CD4-positive, alpha-beta T cell (primary cell): ENCODE measurements around the gene C11orf42. TPM values are rescaled to one million over a fixed set of nuclear protein-coding genes. Genes with fewer than 3 reads are reported as not detected.

Experiments used
- ATAC-seq: fragments of 200-7000 bp; cut with Tn5 transposase; one replicate; pipeline ENCODE4 v1.10.0; 2022; ENCODE audit warnings: mild to moderate bottlenecking; ENCODE audit not compliant: poor library complexity
- CTCF ChIA-PET: fragments of 350-600 bp; sonication (Branson Sonifier 250); formaldehyde crosslinking; loops from one replicate; lab custom pipeline; 2021; ENCODE audit warnings: antibody characterized with exemption, inconsistent platforms; lab: Charles Lee
- POLR2A ChIA-PET: fragments of 350-600 bp; sonication (Branson Sonifier 250); formaldehyde crosslinking; loops from one replicate; lab custom pipeline; 2021; ENCODE audit warnings: antibody characterized with exemption, inconsistent platforms; lab: Charles Lee
- DNase-seq, 14 experiments: peaks; one replicate each; pipeline ENCODE4 v3.0.0-alpha.2; 2013 to 2020; ENCODE audit warnings: mixed read lengths in 2 of 14
- H3K27ac ChIP-seq, 2 donors: one replicate each; pipeline versions ENCODE4 v1.5.1 to v1.7.0; 2013; ENCODE audit warnings: low read length in 2 of 2, low read depth in 1 of 2, mild to moderate bottlenecking in 1 of 2
- H3K27me3 ChIP-seq, 2 experiments: 1 replicate in 1 of 2; 2 replicates in 1 of 2; pipeline versions ENCODE4 v1.6.1 to v1.7.0; 2013; ENCODE audit warnings: low read length in 2 of 2, control low read depth in 1 of 2, mild to moderate bottlenecking in 1 of 2, moderate library complexity in 1 of 2; ENCODE audit not compliant: insufficient read depth in 2 of 2, control insufficient read depth in 1 of 2
- H3K36me3 ChIP-seq: one replicate; pipeline ENCODE4 v1.6.1; 2013; ENCODE audit warnings: low read length, control low read depth; ENCODE audit not compliant: insufficient read depth
- H3K4me1 ChIP-seq: one replicate; pipeline ENCODE4 v1.6.1; 2013; ENCODE audit warnings: low read length, control low read depth; ENCODE audit not compliant: insufficient read depth
- H3K4me3 ChIP-seq: one replicate; pipeline ENCODE4 v1.5.1; 2013; ENCODE audit warnings: mild to moderate bottlenecking, low read length, moderate library complexity
- H3K9me3 ChIP-seq, 2 experiments: 1 replicate in 1 of 2; 2 replicates in 1 of 2; pipeline versions ENCODE4 v1.6.1 to v1.7.0; 2013; ENCODE audit warnings: low read length in 2 of 2, mild to moderate bottlenecking in 2 of 2, control low read depth in 1 of 2, moderate library complexity in 1 of 2; ENCODE audit not compliant: control insufficient read depth in 1 of 2, insufficient read depth in 1 of 2
- H3K27ac Mint-ChIP-seq: one replicate; pipeline ENCODE4 v1.8.0; 2020; ENCODE audit warnings: mixed read lengths
- H3K27me3 Mint-ChIP-seq: one replicate; pipeline ENCODE4 v1.8.0; 2021; ENCODE audit warnings: mixed read lengths
- H3K36me3 Mint-ChIP-seq: one replicate; pipeline ENCODE4 v1.8.0; 2021; ENCODE audit warnings: low read depth, mixed read lengths
- H3K4me1 Mint-ChIP-seq: one replicate; pipeline ENCODE4 v1.8.0; 2021; ENCODE audit warnings: low read depth, mixed read lengths
- H3K4me3 Mint-ChIP-seq: one replicate; pipeline ENCODE4 v1.8.0; 2020; ENCODE audit warnings: mild to moderate bottlenecking, mixed read lengths
- H3K9me3 Mint-ChIP-seq: one replicate; pipeline ENCODE4 v1.8.0; 2020; ENCODE audit warnings: mixed read lengths
- CTCF ChIP-seq: fragments of 200-600 bp; IDR thresholded peaks from one replicate; pipeline ENCODE4 v1.8.0; 2022; ENCODE audit warnings: antibody characterized with exemption, mild to moderate bottlenecking
- intact Hi-C, 2 experiments: fragments of 100-400 bp; cut with DNase I in 1 of 2; cut with micrococcal nuclease in 1 of 2; formaldehyde crosslinking; loops; one replicate each; pipeline versions ENCODE4 v1.15.1 to v1.9.0; 2023 to 2025; cut with DNase I, micrococcal nuclease
- total RNA-seq, 174 experiments: library from RNA in 2 of 174; stranded (reverse) in 2 of 174; gene quantifications; one replicate each; pipeline ENCODE4 v1.2.3 and lab custom pipeline; 2021 to 2026

C11orf42 gene
- total RNA-seq, 2 experiments from 2014 or later, result not detected

GRCh38 chr11:6225896-6226295 is 20.5 kb downstream of the C11orf42 start:
- Mint-ChIP-seq H3K36me3 (peaks cover 58% of the 10 kb centered on the region), H3K9me3 (no peaks in the 10 kb centered on the region), H3K27me3 (no peaks in the 10 kb centered on the region), H3K4me1 (peaks cover 54% of the 10 kb centered on the region), H3K4me3 (no peak overlapping the region), H3K27ac (no peak overlapping the region)
- DNase-seq, result no peak
- no peak overlapping the region for H3K4me3 ChIP-seq
- ChIA-PET CTCF (interaction anchor here (2.8 kb wide), 1 partner anchor 25 kb away, joined by 8 read pairs; no protein-coding TSS in a partner anchor), POLR2A (interaction anchor here (1.3 to 1.8 kb wide), 2 partner anchors 9 to 10 kb away, joined by 4 to 7 read pairs; partner anchors contain the start of gene FHIP1B)
- no peak for TF ChIP-seq CTCF
- H3K27ac ChIP-seq, result no peak overlapping the region
- no peaks in the 10 kb centered on the region for H3K9me3 ChIP-seq
- no peaks in the 10 kb centered on the region for H3K27me3 ChIP-seq
- H3K36me3 ChIP-seq, result peaks cover 40% of the 10 kb centered on the region
- peaks cover 12% of the 10 kb centered on the region for H3K4me1 ChIP-seq
- intact Hi-C loops, result no loop called here
- ATAC-seq, result no peak

GRCh38 chr11:6228520-6228919 is 23.2 kb downstream of the C11orf42 start:
- Mint-ChIP-seq H3K4me1 (peaks cover 71% of the 10 kb centered on the region), H3K9me3 (no peaks in the 10 kb centered on the region), H3K27ac (no peak overlapping the region), H3K27me3 (no peaks in the 10 kb centered on the region), H3K36me3 (peaks cover 33% of the 10 kb centered on the region), H3K4me3 (no peak overlapping the region)
- no peaks in the 10 kb centered on the region for H3K9me3 ChIP-seq
- H3K4me3 ChIP-seq, result no peak overlapping the region
- intact Hi-C loops, result no loop called here
- CTCF ChIA-PET, result interaction anchor here (2.8 kb wide), 1 partner anchor 23 kb away, joined by 8 read pairs; no protein-coding TSS in a partner anchor
- H3K4me1 ChIP-seq, result peaks cover 13% of the 10 kb centered on the region
- H3K36me3 ChIP-seq, result peaks cover 14% of the 10 kb centered on the region
- peak in 1 of 14 experiments; percentile 48 for DNase-seq
- no peak for ATAC-seq
- no peak for TF ChIP-seq CTCF
- no peak overlapping the region for H3K27ac ChIP-seq
- POLR2A ChIA-PET, result no interaction called here
- H3K27me3 ChIP-seq, result no peaks in the 10 kb centered on the region

- CTCF ChIA-PET, result no interaction called here
- intact Hi-C loops, result loop anchor here (5.0 to 10.0 kb wide), 9 partner anchors 185 to 1835 kb away; partner anchors contain the start of genes APBB1 (in 1 of the 2), ARFIP2 (in 1 of the 2), MRPL17 (in 1 of the 2) and PPFIBP2 (in 1 of the 2)
- POLR2A ChIA-PET, result interaction anchor here (0.7 kb wide), 1 partner anchor 1622 kb away, joined by 3 read pairs; the partner anchor contains the start of gene TRIM68
Measured at GRCh38 chr11:6229911-6230310, 24.6 kb downstream of the C11orf42 start.

More at GRCh38 chr11:6229911-6230310, 24.6 kb downstream of the C11orf42 start:
- DNase-seq, result peak in 4 of 14 experiments; percentile 8 to 55 (median 32)
- TF ChIP-seq CTCF, result no peak
- no peaks in the 10 kb centered on the region for H3K27me3 ChIP-seq
- H3K4me3 Mint-ChIP-seq, result peak overlapping the region; percentile 30
- no peaks in the 10 kb centered on the region for H3K9me3 ChIP-seq
- no peak overlapping the region for H3K4me3 ChIP-seq
- peaks cover 23% of the 10 kb centered on the region for H3K36me3 Mint-ChIP-seq
- peaks cover 20% of the 10 kb centered on the region for H3K4me1 ChIP-seq
- no peak overlapping the region for H3K27ac Mint-ChIP-seq
- H3K9me3 Mint-ChIP-seq, result no peaks in the 10 kb centered on the region
- H3K36me3 ChIP-seq, result peaks cover 2% of the 10 kb centered on the region
- no peaks in the 10 kb centered on the region for H3K27me3 Mint-ChIP-seq
- ATAC-seq, result no peak
- peaks cover 82% of the 10 kb centered on the region for H3K4me1 Mint-ChIP-seq
- H3K27ac ChIP-seq, result no peak overlapping the region
